ENCODE data around the gene RPL13A. TPM values are rescaled to one million over a fixed set of nuclear protein-coding genes. Genes with fewer than 3 reads are reported as not detected.

Gene RPL13A
- total RNA-seq, 1 experiment from 2014 or later = 3,286 TPM

GRCh38 chr19:49520705-49521319, 33.4 kb downstream of the RPL13A start:
- H3K27ac Mint-ChIP-seq = peak overlapping the region in 1 of 3 experiments; percentile 70; a peak in 2 of 7 replicates
- Histone ChIP-seq H4K20me1 (ENCODE audit: control insufficient read depth, insufficient read depth, insufficient read length) (no peaks in the 10 kb centered on the region), H2BK20ac (ENCODE audit: low read depth, low read length, poor library complexity, severe bottlenecking) (no peak overlapping the region)

More at GRCh38 chr19:49520705-49521319, 33.4 kb downstream of the RPL13A start:
- Histone ChIP-seq H2AK5ac (ENCODE audit: insufficient read length, low read length) (no peak overlapping the region), H4K91ac (ENCODE audit: insufficient read length, low read depth, low read length) (no peak overlapping the region), H3K4ac (ENCODE audit: low read depth, low read length) (no peak overlapping the region), H3K27ac (ENCODE audit: insufficient read length, low read depth, low read length) (no peak overlapping the region), H2AFZ (ENCODE audit: low read length) (no peak overlapping the region), H2BK120ac (ENCODE audit: low read depth, low read length, poor library complexity, severe bottlenecking) (no peak overlapping the region), H3K9me3 (ENCODE audit: control insufficient read depth, low read depth, low read length) (no peaks in the 10 kb centered on the region), H3K4me1 (ENCODE audit: insufficient read depth, low read length) (no peaks in the 10 kb centered on the region), H3K4me2 (ENCODE audit: insufficient read depth, insufficient read length, low read length) (no peak overlapping the region), H3K23ac (ENCODE audit: insufficient read length, low read depth, low read length) (no peak overlapping the region), H3K23me2 (ENCODE audit: insufficient read length, low read depth, low read length, poor library complexity, severe bottlenecking) (no peaks in the 10 kb centered on the region), H4K8ac (replicated peaks; ENCODE audit: insufficient read length, low read depth, low read length) (no peak overlapping the region), H3K27me3 (ENCODE audit: insufficient read depth, low read length) (no peaks in the 10 kb centered on the region), H3K79me1 (ENCODE audit: insufficient read depth, low read depth, low read length, poor library complexity, severe bottlenecking) (no peaks in the 10 kb centered on the region), H3K14ac (ENCODE audit: insufficient read depth, low read length) (no peak overlapping the region), H2BK12ac (ENCODE audit: insufficient read length, low read depth, low read length) (no peak overlapping the region), H3K79me2 (ENCODE audit: insufficient read depth, low read length) (no peaks in the 10 kb centered on the region; the same call in 1 of the 2 replicates), H2BK15ac (ENCODE audit: low read depth, low read length) (no peak overlapping the region), H3K56ac (ENCODE audit: insufficient read length, low read depth, low read length) (no peak overlapping the region), H3T11ph (ENCODE audit: low read length) (no peak overlapping the region), H4K5ac (ENCODE audit: insufficient read length, low read depth, low read length) (no peak overlapping the region), H2BK5ac (ENCODE audit: insufficient read length, low read length) (no peak overlapping the region), H3K9ac (ENCODE audit: extremely low read depth, insufficient read length, low read length) (no peak overlapping the region), H3K18ac (ENCODE audit: insufficient read length, low read depth, low read length) (no peak overlapping the region)
- DNase-seq = no peak
- Mint-ChIP-seq H3K4me1 (peaks cover 1 to 2% of the 10 kb centered on the region in 2 experiments; a peak in 1 of 4 replicates), H3K36me3 (ENCODE audit: insufficient read depth in 1 of 3, low read depth in 3 of 3) (peaks cover 6 to 45% (median 31%) of the 10 kb centered on the region in 3 experiments; a peak in 6 of 7 replicates), H3K4me3 (no peak overlapping the region), H3K27me3 (ENCODE audit: low read depth) (no peaks in the 10 kb centered on the region), H3K9me3 (no peaks in the 10 kb centered on the region)
- no peak for TF ChIP-seq CTCF (conservative IDR thresholded peaks at IDR 0.05)
- WGBS (ENCODE audit: extremely low coverage, insufficient read length, low lambda C conversion rate) = no CpG with 5 or more reads among the region's 13 CpGs

All from H9 (cell line).